HEK293T (cell line): ENCODE data around the gene PLEKHH3.
"Not testable (repeated sequence)": the region's sequence is repeated elsewhere in the genome, so short reads cannot be mapped to it uniquely, and the experiment has no call there.

ENCODE experiments used
- CTCF ChIA-PET: fragments of 350-600 bp; formaldehyde crosslinking; extraction: SDS; loops from one replicate; lab custom pipeline; 2021; ENCODE audit warnings: antibody characterized with exemption, inconsistent platforms; lab: Yijun Ruan, JAX
- POLR2A ChIA-PET: fragments of 350-600 bp; formaldehyde crosslinking; extraction: SDS; loops from one replicate; lab custom pipeline; 2020; ENCODE audit warnings: antibody characterized with exemption, inconsistent platforms; lab: Yijun Ruan, JAX
- DNase-seq: peaks from one replicate; pipeline ENCODE4 v3.0.0; 2012; ENCODE audit warnings: mixed read lengths; ENCODE audit errors: extremely low spot score
- ARNT ChIP-seq: fragments of 450-650 bp; IDR thresholded peaks from 2 replicates; pipeline ENCODE4 v1.6.1; 2017; ENCODE audit warnings: mild to moderate bottlenecking
- BHLHE40 ChIP-seq: fragments of 450-650 bp; IDR thresholded peaks from 2 replicates; pipeline ENCODE4 v1.6.1; 2016; ENCODE audit warnings: mild to moderate bottlenecking, moderate library complexity, borderline replicate concordance
- CTBP1 ChIP-seq: fragments of 450-650 bp; IDR thresholded peaks from 2 replicates; pipeline ENCODE4 v1.6.1; 2016; ENCODE audit warnings: borderline replicate concordance
- ELF4 ChIP-seq: fragments of 450-650 bp; IDR thresholded peaks from 2 replicates; pipeline ENCODE4 v1.6.1; 2017; ENCODE audit warnings: antibody characterized with exemption
- FOXA1 ChIP-seq: fragments of 450-650 bp; IDR thresholded peaks from 2 replicates; pipeline ENCODE4 v1.6.1; 2016; ENCODE audit warnings: mild to moderate bottlenecking
- FOXK2 ChIP-seq: fragments of 450-650 bp; IDR thresholded peaks from 2 replicates; pipeline ENCODE4 v1.6.1; 2016; ENCODE audit warnings: mild to moderate bottlenecking
- FOXM1 ChIP-seq: fragments of 450-650 bp; IDR thresholded peaks from 2 replicates; pipeline ENCODE4 v1.6.1; 2017; ENCODE audit warnings: mild to moderate bottlenecking, borderline replicate concordance
- HDGF ChIP-seq: fragments of 450-650 bp; IDR thresholded peaks from 2 replicates; pipeline ENCODE4 v1.6.1; 2017; ENCODE audit warnings: antibody characterized with exemption, borderline replicate concordance
- L3MBTL2 ChIP-seq: fragments of 450-650 bp; conservative IDR thresholded peaks from 2 replicates; pipeline ENCODE4 v1.6.1; 2016; ENCODE audit warnings: mild to moderate bottlenecking
- LEF1 ChIP-seq: fragments of 450-650 bp; IDR thresholded peaks from 2 replicates; pipeline ENCODE4 v1.6.1; 2017; ENCODE audit warnings: mild to moderate bottlenecking, borderline replicate concordance
- NFRKB ChIP-seq: fragments of 450-650 bp; IDR thresholded peaks from 2 replicates; pipeline ENCODE4 v1.6.1; 2016; ENCODE audit warnings: mild to moderate bottlenecking, moderate library complexity
- SP1 ChIP-seq: fragments of 450-650 bp; IDR thresholded peaks from 2 replicates; pipeline ENCODE4 v1.6.1; 2017
- SUZ12 ChIP-seq: fragments of 450-650 bp; IDR thresholded peaks from 2 replicates; pipeline ENCODE4 v1.6.1; 2016; ENCODE audit warnings: mild to moderate bottlenecking
- TARDBP ChIP-seq: fragments of 450-650 bp; IDR thresholded peaks from 2 replicates; pipeline ENCODE4 v1.6.1; 2016
- ZNF384 ChIP-seq: fragments of 450-650 bp; IDR thresholded peaks from 2 replicates; pipeline ENCODE4 v1.6.1; 2016
- TF ChIP-seq, protein P1 (sequence below): fragments of 450-650 bp; IDR thresholded peaks from 2 replicates; pipeline ENCODE4 v1.6.1; 2016

The PLEKHH3 gene

DNA sequence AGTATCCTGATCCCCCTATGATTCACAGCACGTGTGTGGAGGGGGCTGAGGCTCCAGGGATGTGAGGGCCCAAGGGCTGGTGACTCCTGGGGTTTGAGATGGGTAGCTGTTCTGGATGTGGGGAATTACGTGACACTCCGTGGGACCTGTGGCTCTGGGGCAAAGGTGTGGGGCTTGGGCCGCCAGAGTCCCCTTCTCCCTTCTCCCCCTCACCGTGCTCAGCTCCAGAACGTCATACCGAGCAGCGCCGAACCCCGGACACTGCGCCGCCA lies 7.2 kb downstream of the PLEKHH3 start:
- DNase-seq = no peak
- POLR2A ChIA-PET = interaction anchor here (0.9 to 4.0 kb wide), 4 partner anchors 9 to 60 kb away, joined by 3 to 22 read pairs (median 4); partner anchors contain the start of genes RETREG3, TUBG1 and TUBG2
- TF ChIP-seq, protein P1, sequence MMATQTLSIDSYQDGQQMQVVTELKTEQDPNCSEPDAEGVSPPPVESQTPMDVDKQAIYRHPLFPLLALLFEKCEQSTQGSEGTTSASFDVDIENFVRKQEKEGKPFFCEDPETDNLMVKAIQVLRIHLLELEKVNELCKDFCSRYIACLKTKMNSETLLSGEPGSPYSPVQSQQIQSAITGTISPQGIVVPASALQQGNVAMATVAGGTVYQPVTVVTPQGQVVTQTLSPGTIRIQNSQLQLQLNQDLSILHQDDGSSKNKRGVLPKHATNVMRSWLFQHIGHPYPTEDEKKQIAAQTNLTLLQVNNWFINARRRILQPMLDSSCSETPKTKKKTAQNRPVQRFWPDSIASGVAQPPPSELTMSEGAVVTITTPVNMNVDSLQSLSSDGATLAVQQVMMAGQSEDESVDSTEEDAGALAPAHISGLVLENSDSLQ = no peak
- TF ChIP-seq FOXA1 (no peak), FOXK2 (no peak), TARDBP (no peak)
- CTCF ChIA-PET = interaction anchor here (0.6 to 0.9 kb wide), 2 partner anchors 9 to 11 kb away, joined by 3 to 4 read pairs; no protein-coding TSS in a partner anchor

DNA sequence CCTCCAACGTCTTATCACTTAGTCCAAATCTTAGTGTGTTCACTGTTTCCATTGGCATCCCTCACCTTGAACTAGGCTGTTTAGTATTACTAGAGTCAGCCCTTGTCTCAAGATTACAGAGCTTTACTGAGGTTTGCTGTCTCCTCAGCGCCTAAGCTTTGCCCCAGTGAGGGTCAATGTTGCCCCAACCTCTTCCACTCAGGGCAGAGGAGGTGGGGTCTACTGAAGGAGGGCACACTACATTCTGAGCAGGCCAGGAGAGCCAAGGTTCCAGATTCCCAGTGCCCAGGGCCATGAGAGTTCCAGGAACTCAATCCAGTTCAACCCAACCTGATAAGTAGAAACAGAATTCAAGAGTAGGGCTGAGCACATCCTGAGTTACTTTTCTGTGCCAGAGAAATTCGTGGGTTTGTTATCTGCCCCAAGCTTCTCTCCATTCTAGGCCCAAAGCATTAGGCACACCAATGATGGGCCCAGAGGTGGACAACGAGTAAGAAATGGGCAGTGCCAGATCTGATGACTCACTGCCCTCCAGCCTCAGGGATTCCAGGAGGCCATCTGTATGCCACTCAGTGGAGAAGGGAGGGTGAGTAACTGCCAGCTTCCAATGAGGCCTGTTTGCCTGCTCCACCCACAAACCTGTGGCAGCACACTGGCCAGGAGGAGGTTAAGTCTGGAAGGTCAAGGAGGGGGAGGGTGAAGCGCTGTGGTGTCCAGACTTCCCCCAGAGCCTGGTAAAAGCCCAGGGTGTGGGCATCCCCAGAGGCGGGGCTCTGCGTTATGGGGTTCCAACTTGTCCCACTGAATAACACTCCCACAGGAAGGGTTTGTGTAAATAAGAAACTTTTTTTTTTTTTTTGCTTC lies 9.5 kb downstream of the PLEKHH3 start:
- DNase-seq = no peak
- ChIA-PET POLR2A (interaction anchor here (1.2 to 4.0 kb wide), 6 partner anchors 8 to 59 kb away, joined by 3 to 22 read pairs (median 6); partner anchors contain the start of genes RETREG3, TUBG1 and TUBG2), CTCF (interaction anchor here (0.6 to 1.1 kb wide), 2 partner anchors 9 to 50 kb away, joined by 3 read pairs; no protein-coding TSS in a partner anchor)
- TF ChIP-seq SP1 (no peak), CTBP1 (no peak), ELF4 (no peak), FOXM1 (no peak)
- TF ChIP-seq, protein P1 = no peak

DNA sequence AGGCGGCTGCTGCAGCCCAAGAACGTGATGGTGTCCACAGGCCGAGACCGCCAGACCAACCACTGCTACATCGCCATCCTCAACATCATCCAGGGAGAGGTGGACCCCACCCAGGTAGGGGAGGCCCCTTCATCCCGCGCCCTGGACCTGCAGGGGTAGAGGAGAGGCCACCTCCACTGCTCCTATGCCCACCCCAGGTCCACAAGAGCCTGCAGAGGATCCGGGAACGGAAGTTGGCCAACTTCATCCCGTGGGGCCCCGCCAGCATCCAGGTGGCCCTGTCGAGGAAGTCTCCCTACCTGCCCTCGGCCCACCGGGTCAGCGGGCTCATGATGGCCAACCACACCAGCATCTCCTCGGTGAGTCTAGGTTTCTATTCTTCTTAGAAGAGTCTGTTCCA lies 10.7 kb downstream of the PLEKHH3 start:
- POLR2A ChIA-PET = interaction anchor here (1.5 to 2.6 kb wide), 3 partner anchors 12 to 57 kb away, joined by 5 to 6 read pairs (median 5); partner anchors contain the start of genes RETREG3 and TUBG1
- CTCF ChIA-PET = interaction anchor here (1.1 kb wide), 1 partner anchor 10 kb away, joined by 3 read pairs; no protein-coding TSS in a partner anchor
- DNase-seq = not testable (repeated sequence)

DNA sequence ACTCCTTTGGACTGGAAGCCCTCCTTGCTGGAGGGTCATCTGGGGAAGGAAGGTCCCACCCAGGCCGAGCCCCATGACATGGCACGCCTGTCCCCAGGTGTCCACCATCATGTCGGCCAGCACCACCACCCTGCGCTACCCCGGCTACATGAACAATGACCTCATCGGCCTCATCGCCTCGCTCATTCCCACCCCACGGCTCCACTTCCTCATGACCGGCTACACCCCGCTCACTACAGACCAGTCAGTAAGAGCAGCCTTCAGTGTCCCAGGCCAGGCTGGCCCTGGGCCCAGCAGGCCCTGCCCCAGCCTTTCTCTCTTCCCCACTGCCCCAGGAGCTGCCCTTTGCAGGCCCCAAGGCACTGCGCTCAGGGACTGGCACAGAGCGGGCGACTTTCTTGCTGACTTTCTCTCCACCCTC lies 11.2 kb downstream of the PLEKHH3 start:
- TF ChIP-seq ELF4 (no peak), BHLHE40 (no peak), NFRKB (no peak), FOXA1 (no peak), FOXK2 (no peak), LEF1 (no peak), ARNT (no peak), L3MBTL2 (no peak), HDGF (no peak), FOXM1 (no peak), SP1 (no peak), ZNF384 (no peak), SUZ12 (no peak), TARDBP (no peak), CTBP1 (no peak)
- TF ChIP-seq, protein P1 = no peak
- ChIA-PET CTCF (no interaction called here), POLR2A (interaction anchor here (1.1 to 2.6 kb wide), 3 partner anchors 11 to 56 kb away, joined by 3 to 6 read pairs (median 5); partner anchors contain the start of genes PLEKHH3, RETREG3 and TUBG1)
- DNase-seq = no peak

DNA sequence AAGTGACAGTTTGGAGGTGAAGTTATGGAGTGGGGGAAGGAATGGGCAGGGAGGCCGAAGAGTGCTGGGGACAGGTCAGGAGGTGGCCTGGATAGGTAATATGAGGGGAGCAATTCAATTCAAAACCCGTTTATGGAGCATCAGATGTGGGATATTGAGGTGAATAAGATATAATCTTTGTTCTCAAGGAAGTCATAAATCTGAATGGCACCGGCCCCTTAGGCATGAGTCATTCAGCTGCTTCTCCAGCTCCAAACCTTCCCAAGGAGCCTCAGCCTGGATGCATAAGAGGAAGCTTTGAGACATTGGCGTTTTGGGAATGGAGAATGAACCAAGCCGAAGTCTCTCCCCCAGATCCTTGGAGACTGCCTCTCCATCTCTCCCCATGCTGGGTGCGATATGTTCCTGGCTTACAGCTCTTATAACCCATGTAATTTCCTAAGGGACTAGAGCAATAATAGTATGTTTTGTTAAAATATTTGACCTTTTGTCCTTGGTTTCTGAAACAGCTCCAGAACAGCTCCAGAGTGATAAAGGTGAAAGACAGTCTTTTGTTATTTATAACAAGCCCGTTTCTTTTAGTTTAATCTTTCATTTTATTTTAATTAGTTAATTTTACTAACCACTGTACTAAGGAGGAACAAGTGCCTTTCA lies 16.0 kb downstream of the PLEKHH3 start:
- ChIA-PET POLR2A (interaction anchor here (0.7 to 7.9 kb wide), 7 partner anchors 8 to 102 kb away, joined by 3 to 102 read pairs (median 5); partner anchors contain the start of genes PLEKHH3, PSMC3IP, RETREG3 and TUBG1), CTCF (interaction anchor here (0.6 to 1.4 kb wide), 3 partner anchors 8 to 103 kb away, joined by 3 to 4 read pairs (median 4); no protein-coding TSS in a partner anchor)
- no peak for TF ChIP-seq FOXA1
- TF ChIP-seq, protein P1 = peak; percentile 84
- no peak for DNase-seq

DNA sequence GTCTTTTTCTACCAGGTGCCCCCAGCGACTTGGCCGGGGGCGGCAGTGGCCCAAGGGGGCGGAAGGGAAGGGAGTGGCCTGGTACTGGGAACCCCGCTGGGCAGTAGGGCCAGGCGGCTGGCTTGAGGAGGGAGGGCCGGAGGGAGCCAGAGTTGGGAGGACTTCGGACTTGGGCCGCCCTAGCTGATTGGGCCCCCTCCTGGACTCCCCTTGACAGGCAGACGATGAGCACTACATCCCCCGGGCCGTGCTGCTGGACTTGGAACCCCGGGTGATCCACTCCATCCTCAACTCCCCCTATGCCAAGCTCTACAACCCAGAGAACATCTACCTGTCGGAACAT lies 16.9 kb downstream of the PLEKHH3 start:
- not testable (repeated sequence) for DNase-seq
- CTCF ChIA-PET = interaction anchor here (1.2 to 1.3 kb wide), 2 partner anchors 15 to 81 kb away, joined by 3 to 4 read pairs; no protein-coding TSS in a partner anchor
- POLR2A ChIA-PET = interaction anchor here (1.1 to 7.9 kb wide), 12 partner anchors 10 to 95 kb away, joined by 3 to 102 read pairs (median 6); partner anchors contain the start of genes PLEKHH3, PSMC3IP, RETREG3 and TUBG1
